ENCODE results near the gene CD40. TPM values are rescaled to one million over a fixed set of nuclear protein-coding genes. Genes with fewer than 3 reads are reported as not detected.

CD40 gene
- polyA plus RNA-seq, 6 donors from 2014 or later = 273 to 368 (median 312) TPM

DNA sequence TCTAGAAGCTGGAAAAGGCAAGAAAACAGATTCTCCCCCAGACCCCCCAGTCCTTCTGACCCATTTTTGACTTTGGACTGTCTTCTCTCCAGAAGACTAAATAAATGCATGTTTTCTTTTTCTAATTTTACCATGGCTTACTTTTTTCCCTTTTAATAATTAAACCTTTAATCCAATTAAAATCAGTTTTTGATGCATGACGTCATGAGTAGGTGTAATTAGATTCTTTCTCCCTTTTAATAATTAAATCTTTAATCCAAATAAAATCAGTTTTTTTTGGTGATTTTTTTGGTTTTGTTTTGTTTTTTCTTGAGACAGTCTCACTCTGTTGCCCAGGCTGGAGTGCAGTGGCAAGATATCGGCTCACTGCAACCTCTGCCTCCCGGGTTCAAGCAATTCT lies 15.2 kb upstream of the CD40 start:
- Mint-ChIP-seq H3K4me1 (peaks cover 16 to 22% (median 17%) of the 10 kb centered on the region in 3 donors), H3K27ac (no peak overlapping the region), H3K4me3 (no peak overlapping the region), H3K27me3 (peaks cover 6 to 29% (median 21%) of the 10 kb centered on the region in 3 donors), H3K36me3 (no peaks in the 10 kb centered on the region), H3K9me3 (peaks cover 0 to 3% (median 0%) of the 10 kb centered on the region in 7 donors)
- ATAC-seq (ENCODE audit: low read depth in 2 of 2) = no peak
- no peak for DNase-seq

DNA sequence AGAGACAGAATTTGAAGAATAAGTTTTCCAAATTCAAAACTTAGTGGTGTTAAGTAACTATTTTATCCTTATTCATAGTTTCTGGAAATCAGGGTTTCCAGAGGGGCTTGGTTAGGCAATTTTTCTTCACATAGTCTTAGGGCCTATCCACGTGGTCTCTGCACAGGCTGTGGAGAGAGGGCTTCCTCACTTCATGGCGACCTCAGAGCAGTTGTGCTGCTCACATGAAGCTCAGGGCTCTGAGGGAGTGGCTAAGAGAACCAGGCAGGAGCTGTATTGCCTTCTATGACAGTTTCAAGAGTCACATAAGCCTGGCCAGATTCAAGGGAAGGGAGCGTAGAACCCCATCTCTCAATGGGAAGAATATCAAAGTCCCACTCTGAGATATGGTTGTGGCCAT lies 13.9 kb upstream of the CD40 start:
- Mint-ChIP-seq H3K36me3 (no peaks in the 10 kb centered on the region), H3K4me3 (no peak overlapping the region), H3K4me1 (peaks cover 26 to 34% (median 28%) of the 10 kb centered on the region in 3 donors), H3K9me3 (peaks cover 0 to 3% (median 0%) of the 10 kb centered on the region in 7 donors), H3K27ac (no peak overlapping the region), H3K27me3 (peaks cover 6 to 29% (median 21%) of the 10 kb centered on the region in 3 donors)
- no peak for DNase-seq
- ATAC-seq (ENCODE audit: low read depth in 2 of 2) = no peak

DNA sequence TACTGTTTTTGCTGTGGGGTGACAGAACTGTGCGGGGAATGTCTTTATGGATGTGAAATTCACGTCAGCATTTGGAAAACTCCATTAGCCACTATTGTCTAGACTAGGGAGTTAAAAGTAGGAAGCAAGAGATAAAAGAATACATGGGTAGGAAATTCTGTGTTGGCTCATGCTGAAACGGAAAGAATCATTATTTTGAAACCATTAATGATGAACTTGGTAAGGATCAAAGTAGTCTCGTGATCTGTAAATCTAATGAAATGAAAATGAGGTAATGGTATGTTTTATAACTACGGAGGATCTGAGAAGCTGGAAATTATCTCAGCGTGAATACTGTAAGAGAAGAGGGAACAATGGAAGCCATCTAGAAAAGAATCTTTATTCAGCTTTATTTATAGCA lies 11.1 kb upstream of the CD40 start:
- H3K4me1 Mint-ChIP-seq = peaks cover 38 to 49% (median 45%) of the 10 kb centered on the region in 3 donors
- H3K27ac Mint-ChIP-seq = peak overlapping the region in 4 of 6 donors; percentile 82 to 96 (median 92)
- no peaks in the 10 kb centered on the region for H3K36me3 Mint-ChIP-seq

DNA sequence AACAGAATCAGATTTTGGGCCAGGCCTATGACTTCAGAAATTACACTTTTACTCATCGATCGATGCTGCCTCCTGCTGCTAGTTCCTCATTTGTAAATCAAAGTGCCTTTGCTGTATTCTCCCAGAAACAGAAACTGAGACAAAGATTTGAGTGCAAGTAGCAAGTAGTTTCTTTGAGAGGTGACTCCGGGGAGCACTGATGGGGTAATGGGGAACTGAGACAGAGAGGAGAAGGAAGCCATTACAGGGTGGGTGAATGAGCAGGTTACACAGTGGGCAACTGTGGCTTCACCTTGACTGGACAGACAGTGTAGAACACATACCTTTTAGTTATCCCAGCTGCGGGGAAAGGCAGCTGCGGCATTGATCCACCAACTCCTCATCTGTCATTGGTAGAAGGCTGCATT lies 9.7 kb upstream of the CD40 start:
- DNase-seq (peak; percentile 82), ATAC-seq (ENCODE audit: low read depth in 2 of 2) (peak; percentile 88 to 89)
- peak overlapping the region; percentile 28 to 96 (median 89) for H3K27ac Mint-ChIP-seq
- peaks cover 41 to 55% (median 45%) of the 10 kb centered on the region in 3 donors for H3K4me1 Mint-ChIP-seq
- H3K4me3 Mint-ChIP-seq = peak overlapping the region; percentile 16 to 81 (median 54)
- no peaks in the 10 kb centered on the region for H3K9me3 Mint-ChIP-seq
- H3K36me3 Mint-ChIP-seq = no peaks in the 10 kb centered on the region
- H3K27me3 Mint-ChIP-seq = peaks cover 0 to 9% (median 0%) of the 10 kb centered on the region in 3 donors

More for the DNA sequence above, 11.1 kb upstream of the CD40 start:
- no peak for DNase-seq
- peaks cover 0 to 3% (median 0%) of the 10 kb centered on the region in 7 donors for H3K9me3 Mint-ChIP-seq
- H3K27me3 Mint-ChIP-seq = peaks cover 2 to 17% (median 9%) of the 10 kb centered on the region in 3 donors
- H3K4me3 Mint-ChIP-seq = no peak overlapping the region
- ATAC-seq (ENCODE audit: low read depth in 2 of 2) = no peak

DNA sequence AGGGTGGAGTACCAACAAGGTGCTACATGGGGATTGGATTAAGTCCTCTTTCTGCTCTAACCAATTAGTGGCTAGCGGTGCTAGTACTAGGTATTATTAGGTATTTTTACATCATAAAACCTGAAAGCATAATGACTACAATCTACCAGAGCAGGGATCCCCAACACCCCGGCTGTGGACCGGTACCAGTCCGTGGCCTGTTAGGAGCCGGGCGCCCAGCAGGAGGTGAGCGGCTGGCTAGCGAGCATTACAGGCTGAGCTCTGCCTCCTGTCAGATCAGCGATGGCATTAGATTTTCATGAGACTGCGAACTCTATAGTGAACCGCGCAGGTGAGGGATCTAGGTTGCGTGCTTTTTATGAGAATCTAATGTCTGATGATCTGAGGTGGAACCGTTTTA lies 9.1 kb upstream of the CD40 start:
- no peaks in the 10 kb centered on the region for H3K9me3 Mint-ChIP-seq
- peak overlapping the region in 7 of 8 donors; percentile 45 to 81 (median 53) for H3K4me3 Mint-ChIP-seq
- DNase-seq (no peak), ATAC-seq (ENCODE audit: low read depth in 2 of 2) (no peak)
- H3K4me1 Mint-ChIP-seq = peaks cover 44 to 58% (median 45%) of the 10 kb centered on the region in 3 donors
- peak overlapping the region; percentile 79 to 96 (median 89) for H3K27ac Mint-ChIP-seq
- peaks cover 0 to 9% (median 0%) of the 10 kb centered on the region in 3 donors for H3K27me3 Mint-ChIP-seq
- H3K36me3 Mint-ChIP-seq = no peaks in the 10 kb centered on the region

DNA sequence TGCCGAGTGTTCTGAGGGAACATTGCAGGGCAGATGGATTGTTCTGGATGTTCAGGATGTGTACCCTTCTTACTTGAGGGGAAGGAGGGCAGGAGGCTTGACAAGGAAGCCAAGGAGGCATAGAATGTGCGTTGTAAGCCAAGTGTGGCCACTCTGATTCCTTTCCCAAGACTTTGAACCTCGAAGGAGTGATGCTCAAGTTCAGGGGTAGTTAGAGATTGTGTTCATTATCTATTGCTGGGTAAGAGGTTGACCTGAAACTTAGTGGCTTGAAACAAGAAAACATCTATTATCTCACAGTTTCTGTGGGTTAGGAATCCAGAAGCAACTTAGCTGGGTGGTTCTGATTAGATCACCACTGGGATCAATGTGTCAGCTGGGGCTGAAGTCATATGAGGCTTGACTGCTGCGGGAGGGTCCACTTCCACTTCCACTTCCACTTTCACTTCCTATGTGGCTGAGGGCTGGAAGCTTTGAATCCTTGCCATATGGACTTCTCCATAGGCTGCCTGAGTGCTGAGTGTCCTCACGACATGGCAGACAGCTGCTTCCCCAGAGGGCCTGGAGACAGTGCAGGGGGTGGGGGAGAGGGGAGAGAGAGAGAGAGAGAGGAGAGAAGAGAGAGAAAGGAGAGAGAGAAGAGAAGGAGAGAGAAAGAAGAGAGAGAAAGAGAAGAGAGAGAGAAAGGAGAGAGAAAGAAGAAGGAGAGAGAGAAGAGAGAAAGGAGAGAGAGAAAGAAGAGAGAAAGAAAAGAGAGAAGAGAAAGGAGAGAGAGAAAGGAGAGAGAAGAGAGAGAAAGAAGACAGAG lies 6.9 kb upstream of the CD40 start:
- Mint-ChIP-seq H3K27me3 (no peaks in the 10 kb centered on the region), H3K4me3 (peak overlapping the region; percentile 35 to 79 (median 60)), H3K36me3 (no peaks in the 10 kb centered on the region), H3K27ac (peak overlapping the region; percentile 88 to 98 (median 92)), H3K9me3 (no peaks in the 10 kb centered on the region), H3K4me1 (peaks cover 52 to 67% (median 58%) of the 10 kb centered on the region in 3 donors)
- DNase-seq (peak; percentile 76), ATAC-seq (ENCODE audit: low read depth in 2 of 2) (peak; percentile 77)

DNA sequence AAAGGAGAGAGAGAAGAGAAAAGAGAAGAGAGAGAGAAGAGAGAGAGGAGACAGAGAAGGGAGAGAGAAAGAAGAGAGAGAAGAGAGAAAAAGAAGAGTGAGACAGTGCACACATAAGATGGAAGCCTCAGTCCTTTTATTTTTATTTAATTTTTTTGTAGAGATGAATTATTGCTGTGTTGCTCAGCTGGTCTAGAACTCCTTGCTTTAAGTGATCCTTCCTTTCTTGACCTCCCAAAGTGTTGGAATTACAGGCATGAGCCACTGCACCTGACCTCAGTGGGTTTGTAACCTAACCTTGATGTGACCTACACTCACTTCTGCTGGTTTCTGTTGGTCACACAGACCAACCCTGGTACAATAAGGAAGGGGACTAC lies 6.3 kb upstream of the CD40 start:
- H3K4me3 Mint-ChIP-seq = peak overlapping the region in 6 of 8 donors; percentile 6 to 79 (median 64)
- H3K27ac Mint-ChIP-seq = peak overlapping the region; percentile 88 to 98 (median 92)
- H3K9me3 Mint-ChIP-seq = no peaks in the 10 kb centered on the region
- H3K27me3 Mint-ChIP-seq = no peaks in the 10 kb centered on the region
- ATAC-seq (ENCODE audit: low read depth in 2 of 2) (no peak), DNase-seq (no peak)
- H3K4me1 Mint-ChIP-seq = peaks cover 52 to 68% (median 58%) of the 10 kb centered on the region in 3 donors
- no peaks in the 10 kb centered on the region for H3K36me3 Mint-ChIP-seq

DNA sequence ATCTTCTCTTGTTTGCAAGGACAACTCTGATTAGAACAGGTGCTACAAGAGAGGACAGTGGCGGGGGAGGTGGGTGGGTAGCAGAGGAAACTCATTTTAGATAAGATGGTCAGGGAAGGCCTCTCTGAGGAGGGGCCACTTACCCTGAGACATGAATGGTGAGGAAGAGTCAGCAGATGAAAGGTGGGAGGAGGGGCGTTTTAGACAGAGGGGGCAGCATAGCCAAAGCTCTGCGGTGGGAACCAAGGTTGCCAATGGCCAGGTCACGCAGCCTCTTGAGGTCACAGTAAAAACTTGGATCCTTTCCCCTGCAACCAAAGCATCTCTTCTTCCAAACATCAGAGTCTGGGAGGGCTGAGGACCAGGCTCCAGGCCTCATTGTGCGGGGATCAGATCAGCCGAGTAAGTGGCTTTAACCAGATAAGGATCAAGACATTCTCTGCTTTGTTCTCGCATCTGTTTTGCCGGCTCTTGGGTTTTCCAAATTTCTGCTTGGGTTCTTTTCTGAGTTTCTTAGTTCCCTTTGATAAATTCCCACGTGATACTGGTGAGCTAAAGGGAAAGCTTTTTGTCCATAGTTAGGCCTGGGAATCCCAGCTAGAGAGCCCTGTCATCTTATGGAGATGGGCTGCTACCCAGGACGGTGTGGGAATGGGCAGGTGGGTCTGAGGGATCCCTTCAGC lies 5.5 kb upstream of the CD40 start:
- H3K27ac Mint-ChIP-seq = peak overlapping the region in 2 of 6 donors; percentile 72 to 84
- peaks cover 48 to 64% (median 54%) of the 10 kb centered on the region in 3 donors for H3K4me1 Mint-ChIP-seq

DNA sequence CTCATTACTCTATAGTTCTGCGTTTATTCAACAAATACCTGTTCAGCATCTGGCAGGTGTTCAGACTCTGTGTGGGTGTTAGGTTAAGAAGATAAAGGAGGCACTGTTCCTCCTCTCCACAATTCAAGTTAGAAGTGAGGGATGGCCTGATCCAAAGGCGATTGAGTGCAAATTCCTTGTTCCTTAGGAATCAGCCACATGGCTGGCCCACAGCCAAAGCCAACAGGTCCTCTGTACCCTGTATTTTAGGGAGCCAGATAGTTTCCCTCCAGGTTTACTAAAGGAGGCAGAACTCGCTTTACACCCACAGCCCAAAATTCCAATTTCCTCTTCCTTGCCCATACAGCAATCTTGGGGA lies 5.0 kb upstream of the CD40 start:
- Mint-ChIP-seq H3K36me3 (peaks cover 0 to 3% of the 10 kb centered on the region in 2 donors), H3K27me3 (no peaks in the 10 kb centered on the region), H3K4me3 (peak overlapping the region in 3 of 8 donors; percentile 33 to 72 (median 48)), H3K27ac (peak overlapping the region in 2 of 6 donors; percentile 35 to 72), H3K4me1 (peaks cover 53 to 64% (median 58%) of the 10 kb centered on the region in 3 donors), H3K9me3 (no peaks in the 10 kb centered on the region)
- DNase-seq (no peak), ATAC-seq (ENCODE audit: low read depth in 2 of 2) (no peak)

More for the DNA sequence above, 5.5 kb upstream of the CD40 start:
- Mint-ChIP-seq H3K9me3 (no peaks in the 10 kb centered on the region), H3K27me3 (no peaks in the 10 kb centered on the region), H3K4me3 (peak overlapping the region in 3 of 8 donors; percentile 6 to 48 (median 33)), H3K36me3 (no peaks in the 10 kb centered on the region)
- DNase-seq = no peak
- ATAC-seq (ENCODE audit: low read depth in 2 of 2) = no peak

DNA sequence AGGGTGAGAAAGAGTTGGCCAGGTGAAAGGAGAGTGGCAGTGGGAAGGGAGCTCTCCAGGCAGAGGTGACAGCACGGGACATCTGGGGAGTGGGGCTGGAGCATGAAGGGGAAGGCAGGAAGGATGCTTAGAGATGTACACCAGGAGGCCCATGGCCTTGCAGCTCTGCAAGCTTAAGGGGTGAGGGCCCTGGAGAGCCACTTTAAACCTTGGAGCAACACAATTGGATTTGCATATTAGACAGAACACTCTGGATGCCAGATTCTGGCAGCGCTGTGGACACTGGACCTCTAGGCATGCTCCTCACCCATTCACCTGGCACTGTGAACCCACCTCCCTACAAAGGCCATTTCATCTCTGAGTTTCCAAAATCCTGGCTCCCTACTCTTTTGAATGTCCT lies 3.7 kb upstream of the CD40 start:
- H3K36me3 Mint-ChIP-seq = peaks cover 0 to 15% of the 10 kb centered on the region in 2 donors
- ATAC-seq (ENCODE audit: low read depth in 2 of 2) (no peak), DNase-seq (no peak)
- peaks cover 49 to 58% (median 55%) of the 10 kb centered on the region in 3 donors for H3K4me1 Mint-ChIP-seq
- H3K4me3 Mint-ChIP-seq = peak overlapping the region in 5 of 8 donors; percentile 4 to 72 (median 58)
- H3K27ac Mint-ChIP-seq = peak overlapping the region in 3 of 6 donors; percentile 52 to 60 (median 55)
- no peaks in the 10 kb centered on the region for H3K9me3 Mint-ChIP-seq
- H3K27me3 Mint-ChIP-seq = no peaks in the 10 kb centered on the region

DNA sequence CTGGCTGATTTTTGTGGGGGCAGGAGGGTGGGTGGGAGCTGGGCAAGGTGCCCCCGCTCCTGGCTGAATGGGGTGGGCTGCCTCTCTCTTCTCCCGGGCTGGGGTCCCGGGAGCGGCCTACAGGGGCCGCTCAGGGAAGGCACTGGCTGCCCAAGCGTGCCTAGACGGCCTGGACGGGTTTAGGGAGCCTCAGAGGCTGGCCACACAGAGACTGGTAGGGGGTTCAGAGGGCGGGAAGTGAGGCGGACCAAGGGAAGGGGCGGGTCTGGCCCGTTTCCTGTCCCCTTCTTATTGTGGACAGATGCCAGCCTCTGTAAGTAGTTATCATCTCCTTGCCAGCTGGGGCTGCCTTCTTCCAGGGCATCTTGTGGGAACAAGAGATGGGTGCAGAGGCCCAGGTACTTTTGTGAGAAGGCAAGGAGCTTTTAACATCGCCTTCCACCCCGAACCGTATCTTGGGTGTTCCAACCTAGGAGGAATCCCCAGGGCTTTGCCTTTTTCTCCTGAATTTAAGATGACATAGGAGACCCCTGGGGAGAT lies 437 bp downstream of the CD40 start:
- H3K27me3 Mint-ChIP-seq = no peaks in the 10 kb centered on the region
- DNase-seq = no peak

DNA sequence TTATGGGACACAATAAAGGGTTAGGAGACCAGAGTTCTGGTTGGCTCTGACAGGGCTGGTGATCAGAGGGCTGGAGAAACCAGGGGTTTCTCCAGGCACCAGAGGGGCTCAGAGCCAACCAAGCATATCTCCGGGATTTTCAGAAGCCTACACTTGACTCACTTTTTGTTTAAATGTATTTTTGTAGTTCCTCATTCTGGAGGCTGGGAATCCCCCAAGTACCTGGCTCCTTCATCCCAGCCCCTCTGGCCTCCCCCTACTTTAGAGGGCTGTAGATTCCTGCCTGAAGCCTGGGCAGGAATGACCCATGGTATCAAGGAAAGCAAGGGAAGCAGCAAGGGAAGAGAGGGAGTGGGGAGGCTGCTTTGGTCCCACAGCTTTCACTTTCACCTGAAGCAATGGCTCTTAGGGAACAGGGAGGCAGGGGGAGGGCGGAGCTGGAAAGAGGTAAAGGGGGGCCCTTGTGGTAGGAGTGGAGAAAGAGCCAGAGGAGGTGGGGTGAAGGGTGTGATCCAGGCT lies 973 bp downstream of the CD40 start:
- peaks cover 61 to 68% (median 65%) of the 10 kb centered on the region in 3 donors for H3K4me1 Mint-ChIP-seq
- peak overlapping the region; percentile 99 to 100 (median 100) for H3K4me3 Mint-ChIP-seq
- H3K27me3 Mint-ChIP-seq = no peaks in the 10 kb centered on the region
- ATAC-seq (ENCODE audit: low read depth in 2 of 2) (peak; percentile 75 to 79), DNase-seq (peak; percentile 86)
- H3K27ac Mint-ChIP-seq = peak overlapping the region; percentile 100
- no peaks in the 10 kb centered on the region for H3K9me3 Mint-ChIP-seq
- H3K36me3 Mint-ChIP-seq = peaks cover 22 to 41% of the 10 kb centered on the region in 2 donors

More for the DNA sequence above, 437 bp downstream of the CD40 start:
- no peaks in the 10 kb centered on the region for H3K9me3 Mint-ChIP-seq
- peak overlapping the region; percentile 100 for H3K27ac Mint-ChIP-seq
- H3K4me3 Mint-ChIP-seq = peak overlapping the region; percentile 99 to 100 (median 100)
- peak; percentile 45 to 50 for ATAC-seq (ENCODE audit: low read depth in 2 of 2)
- peaks cover 60 to 65% (median 60%) of the 10 kb centered on the region in 3 donors for H3K4me1 Mint-ChIP-seq
- peaks cover 18 to 35% of the 10 kb centered on the region in 2 donors for H3K36me3 Mint-ChIP-seq

DNA sequence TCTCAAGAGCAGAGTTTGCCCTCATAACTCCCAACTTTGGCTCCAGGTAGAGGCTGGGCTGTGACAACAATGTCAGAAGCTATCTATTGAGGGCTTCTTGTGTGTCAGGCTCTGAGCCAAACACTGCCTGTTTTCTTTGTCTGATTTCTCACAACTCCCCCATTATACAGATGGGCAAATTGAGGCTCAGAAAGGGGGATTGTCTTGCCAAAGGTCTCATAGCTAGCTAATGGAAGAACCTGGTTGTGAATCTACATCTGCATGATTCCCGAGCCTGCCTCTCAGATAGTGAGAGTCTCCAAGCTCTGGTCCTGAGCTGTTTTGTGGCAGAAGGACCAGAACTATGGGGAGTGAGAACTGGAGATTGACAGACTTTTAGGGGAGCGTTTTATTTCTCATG lies 1.4 kb downstream of the CD40 start:
- DNase-seq = no peak
- Mint-ChIP-seq H3K27me3 (no peaks in the 10 kb centered on the region), H3K9me3 (no peaks in the 10 kb centered on the region), H3K4me1 (peaks cover 62 to 70% (median 70%) of the 10 kb centered on the region in 3 donors), H3K36me3 (peaks cover 22 to 42% of the 10 kb centered on the region in 2 donors), H3K4me3 (peak overlapping the region; percentile 99 to 100 (median 100)), H3K27ac (peak overlapping the region; percentile 100)
- no peak for ATAC-seq (ENCODE audit: low read depth in 2 of 2)

Measured in naive B cell (primary cell).